ENCODE results near the gene NXPH2.
"Not testable (repeated sequence)": the region's sequence is repeated elsewhere in the genome, so short reads cannot be mapped to it uniquely, and the experiment has no call there.

Gene NXPH2

DNA sequence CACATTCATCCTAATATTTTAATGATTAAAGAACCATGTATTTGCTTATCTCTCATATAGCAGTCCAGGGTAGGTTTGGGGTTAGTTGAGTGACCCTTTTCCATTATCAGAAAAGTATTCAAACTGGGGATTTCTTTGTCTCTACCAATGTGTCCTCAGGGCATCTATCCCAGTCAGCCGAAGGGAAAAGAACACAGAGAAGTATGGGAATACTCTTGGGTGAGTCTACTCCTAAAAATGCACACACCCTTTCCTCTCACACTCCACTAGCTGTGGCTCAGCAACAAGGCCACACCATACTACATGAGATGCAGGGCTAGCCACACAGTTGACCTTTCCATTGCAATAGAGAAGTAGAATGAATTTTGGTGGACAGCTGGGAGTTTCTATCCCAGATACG is 114.3 kb downstream of the NXPH2 start:
- H3K27me3 Mint-ChIP-seq (ENCODE audit: low read depth, poor library complexity) = no peaks in the 10 kb centered on the region
- no peaks in the 10 kb centered on the region for H3K36me3 Mint-ChIP-seq (ENCODE audit: low read depth)
- H3K4me3 Mint-ChIP-seq = no peak overlapping the region
- H3K27ac Mint-ChIP-seq = no peak overlapping the region
- no peak for DNase-seq
- TF ChIP-seq, protein P1, sequence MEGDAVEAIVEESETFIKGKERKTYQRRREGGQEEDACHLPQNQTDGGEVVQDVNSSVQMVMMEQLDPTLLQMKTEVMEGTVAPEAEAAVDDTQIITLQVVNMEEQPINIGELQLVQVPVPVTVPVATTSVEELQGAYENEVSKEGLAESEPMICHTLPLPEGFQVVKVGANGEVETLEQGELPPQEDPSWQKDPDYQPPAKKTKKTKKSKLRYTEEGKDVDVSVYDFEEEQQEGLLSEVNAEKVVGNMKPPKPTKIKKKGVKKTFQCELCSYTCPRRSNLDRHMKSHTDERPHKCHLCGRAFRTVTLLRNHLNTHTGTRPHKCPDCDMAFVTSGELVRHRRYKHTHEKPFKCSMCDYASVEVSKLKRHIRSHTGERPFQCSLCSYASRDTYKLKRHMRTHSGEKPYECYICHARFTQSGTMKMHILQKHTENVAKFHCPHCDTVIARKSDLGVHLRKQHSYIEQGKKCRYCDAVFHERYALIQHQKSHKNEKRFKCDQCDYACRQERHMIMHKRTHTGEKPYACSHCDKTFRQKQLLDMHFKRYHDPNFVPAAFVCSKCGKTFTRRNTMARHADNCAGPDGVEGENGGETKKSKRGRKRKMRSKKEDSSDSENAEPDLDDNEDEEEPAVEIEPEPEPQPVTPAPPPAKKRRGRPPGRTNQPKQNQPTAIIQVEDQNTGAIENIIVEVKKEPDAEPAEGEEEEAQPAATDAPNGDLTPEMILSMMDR (IDR thresholded peaks at IDR 0.05) = no peak
- no peaks in the 10 kb centered on the region for H3K4me1 Mint-ChIP-seq
- no peaks in the 10 kb centered on the region for H3K9me3 Mint-ChIP-seq

DNA sequence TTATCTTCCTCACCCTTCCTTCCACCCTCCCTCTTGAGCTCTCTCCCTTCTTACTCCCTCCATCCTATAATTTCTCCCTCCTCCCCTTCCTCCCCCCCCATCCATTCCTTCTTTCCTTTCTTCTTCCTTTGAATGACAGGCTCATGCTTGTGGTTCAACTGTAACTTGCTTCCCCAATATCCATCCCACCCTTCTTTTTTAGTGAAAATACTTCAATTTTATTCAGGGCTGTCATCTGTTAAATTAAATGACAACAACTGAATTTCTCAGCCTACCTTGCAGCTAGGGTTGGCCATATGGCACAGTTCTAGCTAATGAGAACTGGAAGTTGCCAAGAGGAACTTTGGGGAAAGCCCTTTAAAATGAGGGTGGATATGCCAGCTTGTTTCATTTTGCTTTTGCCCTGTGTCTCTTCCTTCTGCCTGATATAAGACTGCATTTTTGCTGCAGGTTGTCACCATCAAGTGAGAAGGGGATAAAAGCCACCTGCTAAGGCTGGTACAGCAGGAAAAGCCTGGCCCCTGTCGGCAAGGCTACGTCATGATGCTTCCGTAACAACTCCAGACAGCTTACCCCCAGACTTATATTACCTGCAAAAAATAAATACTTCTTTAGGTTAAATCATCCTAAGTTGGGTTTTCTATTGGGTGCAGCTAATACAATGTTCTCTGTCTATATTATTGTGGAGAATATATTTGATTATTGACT is 121.8 kb downstream of the NXPH2 start:
- H3K27ac Mint-ChIP-seq = no peak overlapping the region
- TF ChIP-seq, protein P1 (IDR thresholded peaks at IDR 0.05) = no peak
- no peak overlapping the region for H3K4me3 Mint-ChIP-seq
- H3K9me3 Mint-ChIP-seq = no peaks in the 10 kb centered on the region
- peaks cover 12% of the 10 kb centered on the region for H3K27me3 Mint-ChIP-seq (ENCODE audit: low read depth, poor library complexity)
- DNase-seq = no peak
- H3K4me1 Mint-ChIP-seq = no peaks in the 10 kb centered on the region
- no peaks in the 10 kb centered on the region for H3K36me3 Mint-ChIP-seq (ENCODE audit: low read depth)

DNA sequence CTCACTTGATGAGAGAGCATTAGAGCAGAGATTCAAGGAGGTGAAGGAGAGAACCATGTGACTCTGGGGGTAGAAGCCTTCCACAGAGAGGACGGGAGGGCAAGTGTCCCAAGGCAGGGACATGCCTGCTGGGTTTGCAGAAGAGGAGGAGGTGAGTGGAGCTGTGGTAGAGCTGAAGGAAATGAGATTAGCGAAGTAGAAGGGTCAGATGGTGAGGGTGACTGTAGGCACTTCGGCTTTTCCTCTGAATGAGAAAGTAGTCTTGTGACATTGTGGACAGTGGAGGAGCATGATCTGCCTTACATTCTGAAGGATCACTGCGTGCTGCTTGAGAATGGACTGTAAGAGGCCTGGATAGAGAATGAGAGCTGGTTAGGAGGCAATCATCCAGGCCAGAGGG is 126.0 kb downstream of the NXPH2 start:
- Mint-ChIP-seq H3K36me3 (ENCODE audit: low read depth) (no peaks in the 10 kb centered on the region), H3K4me3 (no peak overlapping the region), H3K27ac (no peak overlapping the region), H3K27me3 (ENCODE audit: low read depth, poor library complexity) (peaks cover 15% of the 10 kb centered on the region), H3K4me1 (no peaks in the 10 kb centered on the region), H3K9me3 (no peaks in the 10 kb centered on the region)
- TF ChIP-seq, protein P1 (IDR thresholded peaks at IDR 0.05) = no peak
- no peak for DNase-seq

DNA sequence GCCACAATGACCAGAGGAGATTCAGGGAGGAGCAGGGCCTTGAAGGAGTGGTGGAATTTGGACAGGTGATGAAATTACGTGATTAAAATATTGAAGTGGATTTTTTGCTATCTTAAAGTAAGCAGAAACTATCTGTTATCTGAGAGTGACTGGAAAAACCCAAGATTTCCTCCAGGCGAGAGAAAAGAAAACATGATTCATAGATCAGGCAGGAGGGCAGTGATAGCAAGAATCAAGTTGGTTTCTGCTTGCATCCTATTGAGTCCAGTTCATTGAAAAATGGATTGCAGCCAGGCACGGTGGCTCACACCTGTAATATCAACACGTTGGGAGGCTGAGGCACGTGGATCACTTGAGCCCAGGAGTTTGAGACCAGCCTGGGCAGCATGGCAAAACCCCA is 127.8 kb downstream of the NXPH2 start:
- Mint-ChIP-seq H3K4me3 (no peak overlapping the region), H3K9me3 (no peaks in the 10 kb centered on the region), H3K27ac (no peak overlapping the region), H3K36me3 (ENCODE audit: low read depth) (no peaks in the 10 kb centered on the region), H3K27me3 (ENCODE audit: low read depth, poor library complexity) (peaks cover 15% of the 10 kb centered on the region), H3K4me1 (no peaks in the 10 kb centered on the region)
- TF ChIP-seq, protein P1 (IDR thresholded peaks at IDR 0.05) = no peak
- no peak for DNase-seq

DNA sequence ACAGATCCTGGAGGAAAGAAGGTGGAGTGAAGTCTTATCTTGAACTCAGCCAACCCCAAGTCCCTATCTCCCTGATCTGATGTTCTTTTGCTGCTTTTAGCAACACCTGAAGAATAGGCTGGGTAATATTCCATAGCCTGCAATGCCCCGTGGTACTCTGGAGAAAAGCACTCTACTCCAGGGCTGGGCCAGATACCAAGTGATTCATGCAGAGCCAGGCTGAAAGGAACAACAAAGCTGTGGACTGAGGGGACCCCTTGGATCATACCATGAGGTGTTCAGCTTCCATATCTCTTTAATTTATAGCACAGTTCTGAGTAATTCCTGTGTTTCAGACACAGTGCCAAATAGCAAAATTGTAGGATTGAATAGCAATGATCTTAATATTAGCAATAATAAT is 130.6 kb downstream of the NXPH2 start:
- H3K36me3 Mint-ChIP-seq (ENCODE audit: low read depth) = no peaks in the 10 kb centered on the region
- TF ChIP-seq, protein P1 (IDR thresholded peaks at IDR 0.05) = no peak
- no peaks in the 10 kb centered on the region for H3K4me1 Mint-ChIP-seq
- no peak for DNase-seq
- H3K4me3 Mint-ChIP-seq = no peak overlapping the region
- no peak overlapping the region for H3K27ac Mint-ChIP-seq
- peaks cover 7% of the 10 kb centered on the region for H3K27me3 Mint-ChIP-seq (ENCODE audit: low read depth, poor library complexity)
- H3K9me3 Mint-ChIP-seq = no peaks in the 10 kb centered on the region

DNA sequence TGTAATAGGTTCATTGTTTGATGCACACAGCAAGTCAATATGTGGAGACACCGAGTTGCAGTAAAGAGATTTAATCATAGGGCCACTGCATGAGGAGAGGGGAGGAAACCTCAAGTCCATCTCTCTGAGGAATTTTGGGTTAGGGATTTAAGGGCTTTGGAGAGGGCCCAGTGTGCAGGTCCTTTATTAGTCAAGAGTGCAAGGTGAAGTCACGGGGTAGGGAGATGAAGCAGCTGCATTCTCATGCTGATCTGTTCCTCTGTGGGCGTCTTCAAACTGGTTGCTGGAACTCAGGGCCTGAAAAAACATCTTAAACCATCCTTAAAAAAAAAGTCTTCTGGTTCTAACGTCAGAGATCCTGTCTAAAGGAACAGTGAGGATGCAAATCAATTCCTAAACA is 131.6 kb downstream of the NXPH2 start:
- Mint-ChIP-seq H3K27ac (no peak overlapping the region), H3K4me1 (no peaks in the 10 kb centered on the region), H3K9me3 (no peaks in the 10 kb centered on the region), H3K4me3 (no peak overlapping the region), H3K27me3 (ENCODE audit: low read depth, poor library complexity) (peaks cover 2% of the 10 kb centered on the region), H3K36me3 (ENCODE audit: low read depth) (no peaks in the 10 kb centered on the region)
- TF ChIP-seq, protein P1 (IDR thresholded peaks at IDR 0.05) = no peak
- no peak for DNase-seq

DNA sequence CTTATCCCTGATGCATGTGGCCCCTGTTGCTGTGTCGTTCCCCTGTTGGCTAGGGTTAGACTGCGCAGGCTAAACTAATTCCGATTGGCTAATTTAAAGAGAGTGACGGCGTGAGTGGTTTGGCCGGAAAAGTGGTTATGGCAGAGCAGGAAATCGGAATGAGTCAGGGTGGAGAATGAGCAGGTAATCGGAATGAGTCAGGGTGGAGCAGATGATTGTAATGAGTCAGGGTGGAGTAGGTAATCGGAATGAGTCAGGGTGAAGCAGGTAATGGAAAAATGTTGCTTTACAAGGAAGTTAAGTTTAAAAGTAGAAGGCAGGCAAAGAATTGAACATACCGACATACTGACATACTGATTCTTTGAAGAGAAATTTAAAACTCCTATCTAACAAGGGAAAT is 135.4 kb downstream of the NXPH2 start:
- H3K27ac Mint-ChIP-seq; H3K4me3 Mint-ChIP-seq; H3K4me1 Mint-ChIP-seq; H3K9me3 Mint-ChIP-seq; DNase-seq; H3K36me3 Mint-ChIP-seq (ENCODE audit: low read depth); H3K27me3 Mint-ChIP-seq (ENCODE audit: low read depth, poor library complexity): not testable (repeated sequence)

Data from nephron progenitor cell (in vitro differentiated cells).